Brain microvascular endothelial cell (primary cell): ENCODE measurements around the gene CAB39L.

ENCODE experiments used
- DNase-seq: peaks from one replicate; pipeline ENCODE4 v3.0.0-alpha.2; 2020
- H3K27ac ChIP-seq: fragments of 250-450 bp; sonication (Bioruptor Pico); 2 replicates; pipeline ENCODE4 v1.5.1; 2020; ENCODE audit warnings: mild to moderate bottlenecking, moderate library complexity
- H3K27me3 ChIP-seq: fragments of 250-450 bp; sonication (Bioruptor Pico); replicated peaks from 2 replicates; pipeline ENCODE4 v1.5.1; 2020; ENCODE audit warnings: mild to moderate bottlenecking
- H3K36me3 ChIP-seq: fragments of 250-450 bp; sonication (Bioruptor Pico); replicated peaks from 2 replicates; pipeline ENCODE4 v1.5.1; 2020; ENCODE audit warnings: mild to moderate bottlenecking
- H3K4me3 ChIP-seq: 2 replicates; pipeline ENCODE4 v1.5.1; 2011; ENCODE audit warnings: low read depth, mild to moderate bottlenecking, control low read depth, low read length, moderate library complexity
- in situ Hi-C: cut with HindIII; loops from 2 replicates; pipeline ENCODE4 v1.10.0; 2017; ENCODE audit warnings: low sequenced_read_pairs, low pct_ligation_motif_present
- TF ChIP-seq, protein P1 (sequence below): IDR thresholded peaks from 2 replicates; pipeline ENCODE4 v1.5.1; 2011; ENCODE audit warnings: low read depth, mild to moderate bottlenecking, moderate library complexity, low read length, control low read depth, inconsistent platforms; ENCODE audit errors: missing control alignments

The CAB39L gene

DNA sequence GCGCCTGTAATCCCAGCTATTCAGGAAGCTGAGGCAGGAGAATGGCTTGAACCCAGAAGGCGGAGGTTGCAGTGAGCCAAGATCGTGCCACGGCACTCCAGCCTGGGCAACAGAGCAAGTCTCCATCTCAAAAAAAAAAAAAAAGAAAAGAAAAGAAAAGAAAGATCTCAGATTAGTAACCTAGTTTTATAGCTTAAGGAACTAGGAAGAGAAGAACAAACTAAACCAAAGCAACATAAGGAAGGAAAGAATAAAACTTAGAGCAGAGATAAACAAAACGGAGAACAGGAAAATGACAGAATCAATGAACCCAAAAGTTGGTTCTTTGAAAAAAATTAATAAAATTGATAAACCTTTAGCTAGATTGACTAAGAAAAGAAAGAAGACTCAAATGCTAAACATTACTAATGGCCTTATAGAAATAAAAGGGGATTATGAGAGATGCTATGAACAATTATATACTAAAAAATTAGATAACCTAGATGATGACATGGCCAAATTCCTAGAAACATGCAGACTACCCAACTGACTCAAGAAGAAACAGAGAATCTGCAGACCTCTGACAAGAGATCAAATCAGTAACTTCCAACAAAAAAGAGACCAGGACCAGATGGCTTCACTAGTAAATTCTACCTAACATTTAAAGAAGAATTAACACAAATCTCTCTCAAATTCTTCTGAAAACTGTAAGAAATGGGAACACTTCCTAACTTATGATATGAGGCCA, 127.9 kb downstream of the CAB39L start:
- Histone ChIP-seq H3K4me3 (no peak overlapping the region), H3K27me3 (no peaks in the 10 kb centered on the region), H3K36me3 (no peaks in the 10 kb centered on the region), H3K27ac (no peak overlapping the region)
- in situ Hi-C loops, result no loop called here
- TF ChIP-seq, protein P1, sequence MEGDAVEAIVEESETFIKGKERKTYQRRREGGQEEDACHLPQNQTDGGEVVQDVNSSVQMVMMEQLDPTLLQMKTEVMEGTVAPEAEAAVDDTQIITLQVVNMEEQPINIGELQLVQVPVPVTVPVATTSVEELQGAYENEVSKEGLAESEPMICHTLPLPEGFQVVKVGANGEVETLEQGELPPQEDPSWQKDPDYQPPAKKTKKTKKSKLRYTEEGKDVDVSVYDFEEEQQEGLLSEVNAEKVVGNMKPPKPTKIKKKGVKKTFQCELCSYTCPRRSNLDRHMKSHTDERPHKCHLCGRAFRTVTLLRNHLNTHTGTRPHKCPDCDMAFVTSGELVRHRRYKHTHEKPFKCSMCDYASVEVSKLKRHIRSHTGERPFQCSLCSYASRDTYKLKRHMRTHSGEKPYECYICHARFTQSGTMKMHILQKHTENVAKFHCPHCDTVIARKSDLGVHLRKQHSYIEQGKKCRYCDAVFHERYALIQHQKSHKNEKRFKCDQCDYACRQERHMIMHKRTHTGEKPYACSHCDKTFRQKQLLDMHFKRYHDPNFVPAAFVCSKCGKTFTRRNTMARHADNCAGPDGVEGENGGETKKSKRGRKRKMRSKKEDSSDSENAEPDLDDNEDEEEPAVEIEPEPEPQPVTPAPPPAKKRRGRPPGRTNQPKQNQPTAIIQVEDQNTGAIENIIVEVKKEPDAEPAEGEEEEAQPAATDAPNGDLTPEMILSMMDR, result no peak
- no peak for DNase-seq

DNA sequence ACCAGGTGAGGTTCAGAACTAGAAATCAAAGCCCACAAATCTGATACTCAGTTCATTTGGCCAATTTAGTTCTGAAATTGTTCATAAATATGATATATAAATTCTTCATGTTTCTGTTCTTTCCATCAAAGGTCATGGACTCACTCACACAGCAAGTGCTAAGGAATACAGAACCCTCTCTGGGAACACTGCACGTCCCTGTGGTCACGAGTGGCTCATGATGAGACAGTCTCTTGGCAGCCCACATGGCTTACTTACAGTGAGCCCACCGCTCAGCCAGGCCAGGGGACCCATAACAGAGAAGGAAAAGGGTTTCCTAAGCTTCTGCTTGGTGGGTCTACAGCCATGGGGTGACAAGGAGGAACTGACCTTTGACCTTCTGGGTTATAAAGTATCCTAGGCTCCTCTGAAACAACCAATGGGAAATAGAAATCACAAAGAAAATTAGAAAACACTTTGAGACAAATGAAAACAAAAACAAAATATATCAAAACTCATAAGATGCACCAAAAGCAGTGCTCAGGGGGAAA, 128.8 kb downstream of the CAB39L start:
- peak overlapping the region; percentile 95 for H3K27ac ChIP-seq
- in situ Hi-C loops, result no loop called here
- TF ChIP-seq, protein P1, result no peak
- H3K4me3 ChIP-seq, result no peak overlapping the region
- DNase-seq, result no peak
- no peaks in the 10 kb centered on the region for H3K27me3 ChIP-seq
- H3K36me3 ChIP-seq, result no peaks in the 10 kb centered on the region

DNA sequence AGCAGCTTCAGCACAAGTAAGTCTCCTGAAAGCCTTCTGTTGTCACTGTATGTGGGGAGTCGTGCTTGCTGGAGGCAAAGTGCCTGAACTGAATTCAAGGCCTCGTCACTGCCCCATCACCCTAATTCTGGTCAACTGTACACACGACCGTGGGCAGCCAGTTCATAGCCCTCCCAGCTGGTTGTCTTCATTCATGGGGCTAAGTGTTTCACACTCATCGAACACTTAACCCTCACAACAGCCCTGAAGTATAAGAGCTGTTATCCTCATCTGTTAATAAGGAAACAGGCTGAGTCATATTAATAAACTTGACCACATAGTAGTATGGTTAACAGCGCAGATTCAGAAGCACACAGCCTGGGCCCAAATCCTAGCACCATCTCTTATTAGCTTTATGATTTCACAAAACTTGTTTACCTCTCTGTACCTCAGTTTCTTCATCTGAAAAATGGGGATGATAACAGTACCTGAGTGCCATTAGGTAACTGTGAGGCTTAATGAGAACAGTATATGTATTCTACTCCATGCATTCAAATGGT, 129.5 kb downstream of the CAB39L start:
- in situ Hi-C loops, result no loop called here
- no peaks in the 10 kb centered on the region for H3K36me3 ChIP-seq
- TF ChIP-seq, protein P1, result no peak
- H3K4me3 ChIP-seq, result no peak overlapping the region
- H3K27me3 ChIP-seq, result no peaks in the 10 kb centered on the region
- peak overlapping the region; percentile 95 for H3K27ac ChIP-seq
- DNase-seq, result no peak

DNA sequence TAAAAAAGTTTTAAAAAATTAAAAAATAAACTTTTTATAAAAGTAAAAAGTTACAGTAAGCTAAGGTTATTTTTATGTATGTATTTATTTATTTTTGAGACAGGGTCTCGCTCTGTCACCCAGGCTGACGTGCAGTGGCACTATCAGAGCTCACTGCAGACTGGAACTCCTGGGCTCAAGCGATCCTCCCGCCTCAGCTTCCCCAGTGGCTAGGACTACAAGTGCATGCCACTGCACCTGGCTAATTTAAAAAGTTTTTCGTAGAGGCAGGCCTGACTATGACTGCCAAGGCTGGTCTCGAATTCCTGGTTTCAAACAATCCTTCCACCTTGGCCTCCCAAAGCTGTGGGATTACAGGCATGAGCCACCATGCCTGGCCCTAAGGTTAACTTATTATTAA, 132.0 kb downstream of the CAB39L start:
- Histone ChIP-seq H3K27ac (no peak overlapping the region), H3K27me3 (no peaks in the 10 kb centered on the region), H3K36me3 (no peaks in the 10 kb centered on the region), H3K4me3 (no peak overlapping the region)
- no peak for DNase-seq
- TF ChIP-seq, protein P1, result no peak
- in situ Hi-C loops, result no loop called here

DNA sequence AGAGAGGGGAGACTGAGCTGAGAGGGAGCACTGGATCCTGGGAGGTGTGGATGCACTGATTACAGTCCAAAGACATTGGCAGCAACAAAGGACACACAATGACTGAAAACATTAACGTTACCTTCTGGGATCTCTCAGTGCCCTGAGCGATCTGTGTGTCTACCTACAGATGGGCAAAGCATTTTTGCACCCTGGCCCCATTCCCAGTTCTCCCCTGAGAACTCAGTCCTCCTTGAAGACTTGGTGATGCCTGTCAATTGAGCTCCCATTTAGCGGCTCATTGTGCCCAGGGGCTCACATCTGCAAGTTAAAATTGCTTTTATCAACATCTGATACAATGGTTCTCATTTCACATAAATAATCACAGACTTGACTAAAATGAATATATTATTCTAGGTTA, 133.6 kb downstream of the CAB39L start:
- H3K4me3 ChIP-seq, result no peak overlapping the region
- H3K27me3 ChIP-seq, result no peaks in the 10 kb centered on the region
- H3K27ac ChIP-seq, result no peak overlapping the region
- no peaks in the 10 kb centered on the region for H3K36me3 ChIP-seq
- TF ChIP-seq, protein P1, result no peak
- DNase-seq, result no peak
- in situ Hi-C loops, result no loop called here
